Activated CD4-positive, alpha-beta T cell treated with anti-CD3 and anti-CD28 coated beads, Interleukin-2, amount 10 ng/mL, durations not matched to agents 24 days and 14 days (primary cell): Measurements from ENCODE around the gene KRT79. TPM values are rescaled to one million over a fixed set of nuclear protein-coding genes. Genes with fewer than 3 reads are reported as not detected.
"Not testable (repeated sequence)": the region's sequence is repeated elsewhere in the genome, so short reads cannot be mapped to it uniquely, and the experiment has no call there.

ENCODE experiments used
- DNase-seq: peaks from one replicate; pipeline ENCODE4 v3.0.0; 2022
- H3K27ac Mint-ChIP-seq: one replicate; pipeline ENCODE4 v1.8.0; 2022; ENCODE audit warnings: mild to moderate bottlenecking, mixed read lengths
- H3K27me3 Mint-ChIP-seq: one replicate; pipeline ENCODE4 v1.8.0; 2022; ENCODE audit warnings: mixed read lengths
- H3K36me3 Mint-ChIP-seq: one replicate; pipeline ENCODE4 v1.8.0; 2022; ENCODE audit warnings: low read depth, mild to moderate bottlenecking, mixed read lengths
- H3K4me1 Mint-ChIP-seq: one replicate; pipeline ENCODE4 v1.8.0; 2021; ENCODE audit warnings: mixed read lengths
- H3K4me3 Mint-ChIP-seq: one replicate; pipeline ENCODE4 v1.8.0; 2022; ENCODE audit warnings: mild to moderate bottlenecking, moderate library complexity, mixed read lengths
- H3K9me3 Mint-ChIP-seq: one replicate; pipeline ENCODE4 v1.8.0; 2021; ENCODE audit warnings: mixed read lengths
- intact Hi-C: fragments of 100-400 bp; cut with micrococcal nuclease; formaldehyde crosslinking; loops from one replicate; pipeline ENCODE4 v1.15.1; 2023
- total RNA-seq: library from RNA; stranded (reverse); gene quantifications from 2 replicates; pipeline ENCODE4 v1.2.3, GENCODE V29; 2022

Gene KRT79
- total RNA-seq, 1 donor from 2014 or later: not detected

- no peaks in the 10 kb centered on the region for H3K9me3 Mint-ChIP-seq
- peaks cover 2% of the 10 kb centered on the region for H3K27me3 Mint-ChIP-seq
- H3K4me1 Mint-ChIP-seq: no peaks in the 10 kb centered on the region
- intact Hi-C loops: no loop called here
- no peaks in the 10 kb centered on the region for H3K36me3 Mint-ChIP-seq
- no peak overlapping the region for H3K27ac Mint-ChIP-seq
- H3K4me3 Mint-ChIP-seq: no peak overlapping the region
- DNase-seq: no peak
Observed at GRCh38 chr12:52805739-52806138, 28.4 kb downstream of the KRT79 start.

DNA sequence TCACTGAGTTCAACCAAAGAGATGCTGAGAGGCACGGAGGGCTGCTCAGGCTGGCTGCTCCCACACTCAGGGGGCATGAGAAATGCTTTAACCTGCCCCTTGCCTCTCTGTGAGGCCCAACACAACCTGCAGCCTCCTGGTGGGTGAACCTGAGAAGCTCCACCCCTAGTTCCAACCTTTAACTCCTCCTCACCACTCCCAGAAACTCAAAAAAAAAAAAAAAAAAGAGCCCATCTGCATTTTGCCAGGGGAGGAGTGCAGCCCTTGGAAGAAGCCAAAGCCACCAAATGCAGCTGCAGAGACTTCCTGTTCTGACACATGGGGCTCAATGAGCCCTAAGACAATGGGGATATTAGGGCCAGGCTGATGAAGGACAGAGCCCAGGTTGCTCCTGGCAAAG lies 29.1 kb downstream of the KRT79 start:
- Mint-ChIP-seq H3K27me3 (no peaks in the 10 kb centered on the region), H3K36me3 (no peaks in the 10 kb centered on the region), H3K4me1 (no peaks in the 10 kb centered on the region), H3K9me3 (no peaks in the 10 kb centered on the region), H3K4me3 (no peak overlapping the region), H3K27ac (no peak overlapping the region)
- no peak for DNase-seq
- intact Hi-C loops: no loop called here

GRCh38 chr12:52802442-52802841 lies 31.7 kb downstream of the KRT79 start:
- Mint-ChIP-seq H3K4me3 (no peak overlapping the region), H3K4me1 (no peaks in the 10 kb centered on the region), H3K36me3 (no peaks in the 10 kb centered on the region), H3K27ac (no peak overlapping the region), H3K9me3 (no peaks in the 10 kb centered on the region), H3K27me3 (no peaks in the 10 kb centered on the region)
- DNase-seq: no peak
- intact Hi-C loops: no loop called here

DNA sequence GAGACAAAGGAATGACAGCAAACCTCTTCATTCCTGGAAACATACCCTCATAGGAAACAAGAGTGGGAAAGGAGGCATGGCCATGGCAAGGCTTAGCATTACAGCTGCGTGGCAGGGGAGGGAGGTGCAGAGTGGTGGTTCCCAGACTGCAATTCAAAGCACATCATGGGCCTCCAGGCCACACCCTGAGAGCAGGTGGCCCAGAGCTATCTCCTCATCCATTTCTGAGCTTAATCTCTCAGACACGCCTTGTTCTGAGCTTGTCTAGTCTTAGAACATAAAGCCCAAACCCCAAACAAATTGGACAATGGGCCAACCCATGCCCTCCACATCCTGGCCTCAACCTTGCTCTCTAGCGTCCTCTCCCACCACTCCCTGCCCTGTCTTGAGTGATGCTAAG lies 32.3 kb downstream of the KRT79 start:
- intact Hi-C loops: no loop called here
- Mint-ChIP-seq H3K4me3 (no peak overlapping the region), H3K4me1 (no peaks in the 10 kb centered on the region), H3K27me3 (no peaks in the 10 kb centered on the region), H3K9me3 (no peaks in the 10 kb centered on the region), H3K27ac (no peak overlapping the region), H3K36me3 (no peaks in the 10 kb centered on the region)
- DNase-seq: no peak

GRCh38 chr12:52800259-52800917 lies 33.7 kb downstream of the KRT79 start:
- Mint-ChIP-seq H3K27ac (no peak overlapping the region), H3K27me3 (no peaks in the 10 kb centered on the region), H3K9me3 (no peaks in the 10 kb centered on the region), H3K4me1 (no peaks in the 10 kb centered on the region), H3K36me3 (no peaks in the 10 kb centered on the region), H3K4me3 (no peak overlapping the region)
- intact Hi-C loops: no loop called here
- no peak for DNase-seq

- Mint-ChIP-seq H3K9me3 (no peaks in the 10 kb centered on the region), H3K36me3 (no peaks in the 10 kb centered on the region), H3K4me1 (peaks cover under 1% of the 10 kb centered on the region), H3K4me3 (no peak overlapping the region), H3K27ac (no peak overlapping the region), H3K27me3 (no peaks in the 10 kb centered on the region)
- intact Hi-C loops: no loop called here
- DNase-seq: no peak
Observed at GRCh38 chr12:52799505-52800211, 34.5 kb downstream of the KRT79 start.

DNA sequence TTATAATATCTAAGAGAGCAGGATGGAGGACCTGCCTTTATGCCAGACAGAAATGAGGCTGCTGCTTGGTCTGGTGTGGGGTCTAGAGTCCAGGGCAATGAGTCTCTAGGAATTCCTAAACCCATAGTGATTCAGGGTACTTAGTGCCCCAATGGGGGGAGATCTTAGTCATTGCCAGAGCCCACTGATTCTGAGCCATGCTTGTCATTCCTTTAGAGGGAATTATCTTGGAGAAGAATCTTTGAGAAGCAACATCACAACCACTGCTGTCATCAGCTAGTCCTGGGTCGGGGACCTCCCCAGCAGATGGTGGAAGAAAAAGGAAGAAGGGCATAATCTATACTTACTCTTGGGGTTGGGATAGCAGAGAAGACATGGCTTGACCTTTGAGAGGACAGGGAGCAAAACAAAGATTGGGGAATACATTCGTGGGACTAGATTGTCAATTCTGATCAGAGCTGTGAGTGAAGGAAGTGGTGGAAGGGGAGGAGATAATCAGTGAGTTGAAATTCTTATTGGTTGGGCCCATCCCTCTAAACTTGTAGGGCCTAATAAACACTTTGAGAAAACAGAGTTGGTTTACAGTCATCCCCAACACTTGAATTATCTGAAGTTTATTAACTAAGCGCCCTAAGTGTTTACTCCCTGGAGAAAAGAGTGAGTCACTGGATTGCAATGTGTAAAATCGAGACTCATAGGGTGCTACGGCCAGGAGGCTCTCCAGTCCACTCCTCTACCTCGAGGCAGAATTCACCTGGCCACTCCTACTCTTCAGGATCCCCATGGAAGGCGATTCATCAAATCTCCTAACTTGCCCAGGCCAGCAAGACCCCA lies 35.2 kb downstream of the KRT79 start:
- intact Hi-C loops: no loop called here
- Mint-ChIP-seq H3K36me3 (no peaks in the 10 kb centered on the region), H3K9me3 (no peaks in the 10 kb centered on the region), H3K4me3 (no peak overlapping the region), H3K4me1 (peaks cover 8% of the 10 kb centered on the region), H3K27ac (no peak overlapping the region), H3K27me3 (no peaks in the 10 kb centered on the region)
- no peak for DNase-seq

- Mint-ChIP-seq H3K27me3 (no peaks in the 10 kb centered on the region), H3K4me3 (no peak overlapping the region), H3K9me3 (no peaks in the 10 kb centered on the region), H3K4me1 (peaks cover 8% of the 10 kb centered on the region), H3K36me3 (no peaks in the 10 kb centered on the region), H3K27ac (no peak overlapping the region)
- intact Hi-C loops: no loop called here
- DNase-seq: no peak
Observed at GRCh38 chr12:52798003-52798670, 36.0 kb downstream of the KRT79 start.

- DNase-seq: no peak
- Mint-ChIP-seq H3K36me3 (no peaks in the 10 kb centered on the region), H3K4me3 (no peak overlapping the region), H3K27ac (no peak overlapping the region), H3K9me3 (no peaks in the 10 kb centered on the region), H3K27me3 (no peaks in the 10 kb centered on the region), H3K4me1 (peaks cover 8% of the 10 kb centered on the region)
- intact Hi-C loops: no loop called here
Observed at GRCh38 chr12:52797529-52797894, 36.6 kb downstream of the KRT79 start.

GRCh38 chr12:52796839-52797528 lies 37.1 kb downstream of the KRT79 start:
- Mint-ChIP-seq H3K4me3 (no peak overlapping the region), H3K36me3 (no peaks in the 10 kb centered on the region), H3K9me3 (no peaks in the 10 kb centered on the region), H3K27me3 (no peaks in the 10 kb centered on the region), H3K4me1 (peaks cover 8% of the 10 kb centered on the region), H3K27ac (no peak overlapping the region)
- intact Hi-C loops: no loop called here
- DNase-seq: no peak

GRCh38 chr12:52796429-52796794 lies 37.7 kb downstream of the KRT79 start:
- intact Hi-C loops: no loop called here
- Mint-ChIP-seq H3K9me3 (no peaks in the 10 kb centered on the region), H3K27me3 (peaks cover 2% of the 10 kb centered on the region), H3K36me3 (no peaks in the 10 kb centered on the region), H3K4me3 (no peak overlapping the region), H3K4me1 (peaks cover 10% of the 10 kb centered on the region), H3K27ac (no peak overlapping the region)
- DNase-seq: no peak

- no peaks in the 10 kb centered on the region for H3K9me3 Mint-ChIP-seq
- intact Hi-C loops: no loop called here
Observed at GRCh38 chr12:52795694-52796428, 38.2 kb downstream of the KRT79 start, which contains the start of gene KRT3. Gene KRT3, minus strand, starts transcription at chr12:52796117. Its CDS starts 75 bp downstream, at chr12:52796042.

GRCh38 chr12:52795332-52795674 lies 38.8 kb downstream of the KRT79 start:
- H3K36me3 Mint-ChIP-seq, intact Hi-C loops, H3K9me3 Mint-ChIP-seq, DNase-seq, H3K27me3 Mint-ChIP-seq, H3K27ac Mint-ChIP-seq, H3K4me1 Mint-ChIP-seq, H3K4me3 Mint-ChIP-seq: not testable (repeated sequence)

More at GRCh38 chr12:52795694-52796428, 38.2 kb downstream of the KRT79 start, which contains the start of gene KRT3:
- Mint-ChIP-seq H3K27ac (no peak within 1 kb of the TSS), H3K4me1 (peaks cover 10% of the 10 kb centered on the region), H3K36me3 (no peaks in the 10 kb centered on the region), H3K4me3 (no peak within 1 kb of the TSS), H3K27me3 (peaks cover 2% of the 10 kb centered on the region)
- DNase-seq: no peak
